Hippocampal formation (tissue), 2 donors: ENCODE data around the gene CACNA2D3.
"Not testable (repeated sequence)": the region's sequence is repeated elsewhere in the genome, so short reads cannot be mapped to it uniquely, and the experiment has no call there.

Experiments
- DNase-seq, 2 donors: peaks; one replicate each; lab custom pipeline; 2025; lab: John Stamatoyannopoulos, UW

The CACNA2D3 gene

GRCh38 chr3:54631516-54632325 lies 509.4 kb downstream of the CACNA2D3 start:
- DNase-seq: no peak

GRCh38 chr3:54632326-54632665 lies 509.9 kb downstream of the CACNA2D3 start:
- DNase-seq: no peak

GRCh38 chr3:54632834-54633233 lies 510.5 kb downstream of the CACNA2D3 start:
- no peak for DNase-seq

GRCh38 chr3:54633444-54634121 lies 511.2 kb downstream of the CACNA2D3 start:
- DNase-seq: no peak

- DNase-seq: no peak
Observed at GRCh38 chr3:54634122-54634469, 511.7 kb downstream of the CACNA2D3 start.

- DNase-seq: not testable (repeated sequence)
Observed at GRCh38 chr3:54639790-54640372, 517.5 kb downstream of the CACNA2D3 start.

- no peak for DNase-seq
Observed at GRCh38 chr3:54641226-54642014, 519.1 kb downstream of the CACNA2D3 start.

GRCh38 chr3:54642147-54642546 lies 519.8 kb downstream of the CACNA2D3 start:
- DNase-seq: no peak

- no peak for DNase-seq
Observed at GRCh38 chr3:54647721-54648120, 525.4 kb downstream of the CACNA2D3 start.

- no peak for DNase-seq
Observed at GRCh38 chr3:54649551-54649950, 527.2 kb downstream of the CACNA2D3 start.

- DNase-seq: no peak
Observed at GRCh38 chr3:54653456-54654195, 531.3 kb downstream of the CACNA2D3 start.

- no peak for DNase-seq
Observed at GRCh38 chr3:54654776-54655175, 532.4 kb downstream of the CACNA2D3 start.

- DNase-seq: no peak
Observed at GRCh38 chr3:54659347-54659746, 537.0 kb downstream of the CACNA2D3 start.

GRCh38 chr3:54660714-54661132 lies 538.4 kb downstream of the CACNA2D3 start:
- DNase-seq: no peak

- no peak for DNase-seq
Observed at GRCh38 chr3:54661151-54661550, 538.8 kb downstream of the CACNA2D3 start.

- no peak for DNase-seq
Observed at GRCh38 chr3:54663501-54664011, 541.2 kb downstream of the CACNA2D3 start.

- DNase-seq: no peak
Observed at GRCh38 chr3:54665016-54665600, 542.8 kb downstream of the CACNA2D3 start.

- DNase-seq: no peak
Observed at GRCh38 chr3:54668236-54668635, 545.9 kb downstream of the CACNA2D3 start.

GRCh38 chr3:54670201-54671000 lies 548.0 kb downstream of the CACNA2D3 start:
- no peak for DNase-seq

- DNase-seq: no peak
Observed at GRCh38 chr3:54671511-54671910, 549.2 kb downstream of the CACNA2D3 start.
